ENCODE data around the gene ZFP36L1. TPM values are rescaled to one million over a fixed set of nuclear protein-coding genes. Genes with fewer than 3 reads are reported as not detected.

Gene ZFP36L1
- 100 to 1,000 TPM in 4 of 5 experiments, 10 to 100 TPM in 1; 82.0 to 231 (median 203) TPM for total RNA-seq
- polyA plus RNA-seq, result 100 to 1,000 TPM in 1 of 2 donors, 10 to 100 TPM in 1; 85.6 to 160 TPM
- total RNA-seq, result 97.2 reads per million, percentile 84 among the genes with 10 or more reads in this experiment

GRCh38 chr14:68792979-68793733 is at the start of gene ZFP36L1:
Gene ZFP36L1, minus strand, starts transcription at chr14:68793067. Its CDS starts 129 bp downstream, at chr14:68792938.
- intact Hi-C loops (cut with micrococcal nuclease), result loop anchor here (1.0 to 5.0 kb wide), 8 partner anchors 12 to 1436 kb away; partner anchors contain the start of genes SRSF5 (in 2 of the 2), ATP6V1D (in 1 of the 2), ERH (in 1 of the 2) and EXD2 (in 1 of the 2)
- Histone ChIP-seq H3K27me3 (ENCODE audit: control insufficient read depth in 2 of 2, insufficient read depth in 2 of 2, low read length in 2 of 2) (no peaks in the 10 kb centered on the region), H3K4me1 (ENCODE audit: control insufficient read depth in 2 of 2, insufficient read depth in 2 of 2, low read length in 2 of 2) (peaks cover 11 to 18% of the 10 kb centered on the region in 2 donors), H3K9me3 (ENCODE audit: control insufficient read depth in 2 of 3, low read length in 3 of 3) (no peaks in the 10 kb centered on the region), H3K27ac (ENCODE audit: low read depth, low read length) (peak within 1 kb of the TSS; percentile 100), H3K36me3 (ENCODE audit: control insufficient read depth in 2 of 3, insufficient read depth in 3 of 3, low read length in 3 of 3) (peaks cover 0 to 38% (median 13%) of the 10 kb centered on the region in 3 experiments), H3K4me3 (ENCODE audit: low read length) (peak within 1 kb of the TSS; percentile 91)
- Mint-ChIP-seq H3K9me3 (peaks cover 0 to 9% (median 0%) of the 10 kb centered on the region in 11 donors), H3K36me3 (peaks cover 16 to 33% (median 32%) of the 10 kb centered on the region in 5 donors), H3K4me3 (peak within 1 kb of the TSS; percentile 92 to 99 (median 95)), H3K27ac (peak within 1 kb of the TSS; percentile 91 to 100 (median 99)), H3K4me1 (peaks cover 24 to 53% (median 37%) of the 10 kb centered on the region in 7 donors), H3K27me3 (peaks cover 0 to 4% (median 0%) of the 10 kb centered on the region in 5 donors)
- ChIA-PET CTCF (interaction anchor here (0.6 to 7.0 kb wide), 3 partner anchors 23 to 546 kb away, joined by 3 to 169 read pairs (median 3); no protein-coding TSS in a partner anchor), POLR2A (interaction anchor here (0.6 to 22.1 kb wide), 29 partner anchors 16 to 976 kb away, joined by 3 to 1273 read pairs (median 4); partner anchors contain the start of genes SUSD6 and ZFYVE26)
- ATAC-seq (peak; percentile 69), DNase-seq (peak; percentile 81 to 95 (median 87))

DNA sequence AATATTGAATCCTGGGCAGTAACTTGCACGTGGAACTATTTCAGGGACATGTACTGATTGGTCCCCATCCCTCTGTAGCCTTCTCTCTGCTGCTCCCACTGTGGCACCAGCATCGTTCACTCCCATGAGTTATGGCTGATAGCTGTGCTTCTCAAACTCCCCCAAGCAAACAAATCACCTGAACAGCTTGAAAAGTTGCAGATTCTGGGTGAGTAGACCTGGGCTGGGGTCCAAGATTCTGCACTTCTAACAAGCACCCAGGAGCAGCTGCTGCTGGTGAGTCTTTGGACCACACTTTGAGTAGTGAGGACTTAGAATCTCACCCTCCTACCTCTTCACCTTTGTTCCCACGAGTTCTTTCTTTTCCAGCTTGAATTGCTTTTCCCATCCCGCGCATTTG is 49.4 kb upstream of the ZFP36L1 start:
- Mint-ChIP-seq H3K4me1 (peaks cover 12 to 34% (median 15%) of the 10 kb centered on the region in 7 donors), H3K27me3 (peaks cover 0 to 9% (median 0%) of the 10 kb centered on the region in 5 donors), H3K27ac (peak overlapping the region in 1 of 9 donors; percentile 6), H3K4me3 (no peak overlapping the region), H3K9me3 (peaks cover 0 to 7% (median 4%) of the 10 kb centered on the region in 11 donors), H3K36me3 (peaks cover 0 to 10% (median 9%) of the 10 kb centered on the region in 5 donors)
- no peak overlapping the region for H3K27ac ChIP-seq (ENCODE audit: low read depth, low read length)
- DNase-seq, result no peak
- ChIA-PET POLR2A (interaction anchor here (0.5 kb wide), 1 partner anchor 1000 kb away, joined by 3 read pairs; no protein-coding TSS in a partner anchor), CTCF (interaction anchor here (0.5 to 3.4 kb wide), 4 partner anchors 21 to 593 kb away, joined by 3 to 45 read pairs (median 17); no protein-coding TSS in a partner anchor)
- no peaks in the 10 kb centered on the region for H3K36me3 ChIP-seq (ENCODE audit: control insufficient read depth in 2 of 3, insufficient read depth in 3 of 3, low read length in 3 of 3)
- intact Hi-C loops (cut with micrococcal nuclease), result loop anchor here in 1 of 2 donors (5.0 kb wide), 1 partner anchor 1005 kb away; no protein-coding TSS in a partner anchor
- no peaks in the 10 kb centered on the region for H3K27me3 ChIP-seq (ENCODE audit: control insufficient read depth in 2 of 2, insufficient read depth in 2 of 2, low read length in 2 of 2)
- H3K9me3 ChIP-seq (ENCODE audit: control insufficient read depth in 2 of 3, low read length in 3 of 3), result no peaks in the 10 kb centered on the region
- ATAC-seq, result no peak
- peaks cover 7 to 12% of the 10 kb centered on the region in 2 donors for H3K4me1 ChIP-seq (ENCODE audit: control insufficient read depth in 2 of 2, insufficient read depth in 2 of 2, low read length in 2 of 2)
- no peak overlapping the region for H3K4me3 ChIP-seq (ENCODE audit: low read length)

DNA sequence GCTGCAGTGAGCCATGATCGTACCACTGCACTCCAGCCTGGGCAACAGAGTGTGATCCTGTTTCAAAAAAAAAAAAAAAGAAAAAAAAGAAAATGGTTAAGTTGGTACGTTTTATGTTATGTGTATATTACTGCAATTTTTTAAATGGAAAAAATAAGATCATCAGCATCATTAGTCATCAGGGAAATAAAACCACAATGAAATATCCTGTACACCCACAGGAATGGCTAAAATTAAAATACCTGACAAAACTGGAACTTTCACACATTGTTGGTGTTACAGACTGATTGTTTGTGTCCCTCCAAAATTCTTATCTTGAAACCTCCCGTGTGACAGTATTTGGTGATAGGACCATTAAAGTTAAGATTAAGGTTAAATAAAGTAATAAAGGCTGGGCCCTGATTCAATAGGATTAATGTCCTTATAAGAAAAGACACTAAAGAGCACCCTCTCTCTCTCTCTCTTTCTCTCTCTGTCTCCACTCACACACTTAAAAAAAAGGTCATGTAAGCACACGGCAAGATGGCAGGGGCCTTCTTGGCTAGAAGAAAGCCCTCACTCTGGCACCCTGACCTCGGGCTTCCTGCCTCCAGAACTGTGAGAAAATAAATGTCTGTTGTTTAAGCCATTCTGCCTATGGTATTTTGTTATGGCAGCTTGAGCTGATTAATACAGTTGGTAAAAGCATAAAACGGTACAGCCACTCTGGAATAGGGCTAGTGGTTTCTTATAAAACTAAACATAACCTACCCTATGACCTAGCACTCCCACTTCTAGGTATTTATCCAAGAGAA is 48.3 kb upstream of the ZFP36L1 start:
- peaks cover 0 to 4% (median 0%) of the 10 kb centered on the region in 3 experiments for H3K9me3 ChIP-seq (ENCODE audit: control insufficient read depth in 2 of 3, low read length in 3 of 3)
- intact Hi-C loops (cut with micrococcal nuclease), result loop anchor here in 1 of 2 donors (5.0 kb wide), 1 partner anchor 1004 kb away; no protein-coding TSS in a partner anchor
- no peaks in the 10 kb centered on the region for H3K27me3 ChIP-seq (ENCODE audit: control insufficient read depth in 2 of 2, insufficient read depth in 2 of 2, low read length in 2 of 2)
- DNase-seq, result no peak
- H3K27me3 Mint-ChIP-seq, result peaks cover 0 to 9% (median 0%) of the 10 kb centered on the region in 5 donors
- no peaks in the 10 kb centered on the region for H3K36me3 ChIP-seq (ENCODE audit: control insufficient read depth in 2 of 3, insufficient read depth in 3 of 3, low read length in 3 of 3)
- peaks cover 0 to 20% (median 12%) of the 10 kb centered on the region in 5 donors for H3K36me3 Mint-ChIP-seq
- peaks cover 0 to 14% (median 12%) of the 10 kb centered on the region in 11 donors for H3K9me3 Mint-ChIP-seq
- peaks cover 7 to 12% of the 10 kb centered on the region in 2 donors for H3K4me1 ChIP-seq (ENCODE audit: control insufficient read depth in 2 of 2, insufficient read depth in 2 of 2, low read length in 2 of 2)
- ChIA-PET CTCF (interaction anchor here (0.6 kb wide), 1 partner anchor 84 kb away, joined by 3 read pairs; no protein-coding TSS in a partner anchor), POLR2A (no interaction called here)
- peak overlapping the region in 6 of 9 donors; percentile 20 to 60 (median 30) for H3K27ac Mint-ChIP-seq
- no peak overlapping the region for H3K4me3 Mint-ChIP-seq
- peak; percentile 69 for ATAC-seq
- H3K4me3 ChIP-seq (ENCODE audit: low read length), result no peak overlapping the region
- H3K27ac ChIP-seq (ENCODE audit: low read depth, low read length), result no peak overlapping the region
- H3K4me1 Mint-ChIP-seq, result peaks cover 12 to 34% (median 15%) of the 10 kb centered on the region in 7 donors

DNA sequence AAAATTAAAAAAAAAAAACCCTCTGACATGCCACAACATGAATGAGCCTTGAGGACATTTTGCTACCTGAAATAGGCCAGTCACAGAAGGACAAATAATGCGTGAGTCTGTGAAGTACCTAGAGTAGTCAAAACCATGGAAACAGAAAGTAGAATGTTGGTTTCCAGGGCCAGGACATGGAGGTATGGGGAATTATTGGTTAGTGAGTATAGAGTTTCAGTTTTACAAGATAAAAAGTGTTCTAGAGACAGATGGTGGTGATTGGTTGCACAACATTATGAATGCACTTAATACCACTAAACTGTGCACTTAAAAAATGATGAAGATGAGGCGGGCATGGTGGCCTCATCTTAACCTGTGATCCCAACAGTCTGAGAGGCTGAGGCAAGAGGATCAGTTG is 47.6 kb upstream of the ZFP36L1 start:
- Mint-ChIP-seq H3K27me3 (peaks cover 0 to 9% (median 0%) of the 10 kb centered on the region in 5 donors), H3K36me3 (peaks cover 3 to 27% (median 19%) of the 10 kb centered on the region in 5 donors), H3K9me3 (peaks cover 1 to 21% (median 18%) of the 10 kb centered on the region in 11 donors), H3K27ac (peak overlapping the region in 1 of 9 donors; percentile 60), H3K4me1 (peaks cover 15 to 34% (median 20%) of the 10 kb centered on the region in 7 donors), H3K4me3 (peak overlapping the region in 1 of 10 donors; percentile 36)
- H3K36me3 ChIP-seq (ENCODE audit: control insufficient read depth in 2 of 3, insufficient read depth in 3 of 3, low read length in 3 of 3), result no peaks in the 10 kb centered on the region
- H3K4me3 ChIP-seq (ENCODE audit: low read length), result no peak overlapping the region
- ChIA-PET CTCF (no interaction called here), POLR2A (no interaction called here)
- H3K27ac ChIP-seq (ENCODE audit: low read depth, low read length), result no peak overlapping the region
- peaks cover 0 to 8% (median 0%) of the 10 kb centered on the region in 3 experiments for H3K9me3 ChIP-seq (ENCODE audit: control insufficient read depth in 2 of 3, low read length in 3 of 3)
- ATAC-seq, result no peak
- no peaks in the 10 kb centered on the region for H3K27me3 ChIP-seq (ENCODE audit: control insufficient read depth in 2 of 2, insufficient read depth in 2 of 2, low read length in 2 of 2)
- intact Hi-C loops (cut with micrococcal nuclease), result loop anchor here in 1 of 2 donors (5.0 kb wide), 1 partner anchor 1003 kb away; no protein-coding TSS in a partner anchor
- H3K4me1 ChIP-seq (ENCODE audit: control insufficient read depth in 2 of 2, insufficient read depth in 2 of 2, low read length in 2 of 2), result peaks cover 7 to 12% of the 10 kb centered on the region in 2 donors
- DNase-seq, result no peak

DNA sequence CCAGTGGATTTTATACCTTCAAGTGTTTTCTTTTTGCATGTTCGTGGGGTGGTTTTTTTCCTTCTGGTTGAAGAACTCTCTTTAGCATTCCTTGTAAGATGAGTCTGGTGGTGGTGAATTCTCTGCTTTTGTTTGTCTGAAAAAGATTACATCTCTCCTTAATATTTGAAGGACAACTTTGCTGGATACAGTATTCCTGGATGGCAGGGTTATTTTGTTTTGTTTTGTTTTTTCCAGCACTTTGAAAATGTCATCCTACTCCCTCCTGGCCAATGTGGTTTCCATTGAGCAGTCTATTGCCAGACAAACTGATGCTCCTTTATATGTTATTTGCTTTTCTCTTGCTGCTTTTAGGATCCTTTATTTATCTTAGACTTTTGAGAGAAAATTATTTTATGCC is 43.2 kb upstream of the ZFP36L1 start:
- peaks cover 0 to 2% of the 10 kb centered on the region in 2 donors for H3K4me1 ChIP-seq (ENCODE audit: control insufficient read depth in 2 of 2, insufficient read depth in 2 of 2, low read length in 2 of 2)
- H3K36me3 ChIP-seq (ENCODE audit: control insufficient read depth in 2 of 3, insufficient read depth in 3 of 3, low read length in 3 of 3), result no peaks in the 10 kb centered on the region
- DNase-seq (no peak), ATAC-seq (no peak)
- Mint-ChIP-seq H3K27ac (peak overlapping the region in 1 of 9 donors; percentile 16), H3K27me3 (peaks cover 0 to 23% (median 0%) of the 10 kb centered on the region in 5 donors), H3K4me3 (no peak overlapping the region), H3K4me1 (peaks cover 0 to 10% (median 6%) of the 10 kb centered on the region in 7 donors), H3K36me3 (peaks cover 5 to 36% (median 30%) of the 10 kb centered on the region in 5 donors), H3K9me3 (peaks cover 3 to 50% (median 29%) of the 10 kb centered on the region in 11 donors)
- peaks cover 0 to 8% (median 0%) of the 10 kb centered on the region in 3 experiments for H3K9me3 ChIP-seq (ENCODE audit: control insufficient read depth in 2 of 3, low read length in 3 of 3)
- no peak overlapping the region for H3K4me3 ChIP-seq (ENCODE audit: low read length)
- no peak overlapping the region for H3K27ac ChIP-seq (ENCODE audit: low read depth, low read length)
- ChIA-PET POLR2A (no interaction called here), CTCF (no interaction called here)
- H3K27me3 ChIP-seq (ENCODE audit: control insufficient read depth in 2 of 2, insufficient read depth in 2 of 2, low read length in 2 of 2), result no peaks in the 10 kb centered on the region
- intact Hi-C loops (cut with micrococcal nuclease), result no loop called here
